DND-41 (cell line): ENCODE data around the gene VEGFC.

Source experiments
- ATAC-seq: fragments of 200-7000 bp; cut with Tn5 transposase; 3 replicates; pipeline ENCODE4 v1.9.1; 2021; ENCODE audit warnings: low read depth; ENCODE audit not compliant: insufficient read depth
- DNase-seq: peaks from one replicate; pipeline ENCODE4 v3.0.0-alpha.2; 2020
- H2AFZ ChIP-seq: 2 replicates; pipeline ENCODE4 v1.6.0; 2012; ENCODE audit warnings: low read depth, low read length
- H3K27ac ChIP-seq: 2 replicates; pipeline ENCODE4 v1.5.1; 2012; ENCODE audit warnings: low read length, inconsistent platforms
- H3K27me3 ChIP-seq: fragments of 200-600 bp; sonication (generic); 2 replicates; pipeline ENCODE4 v1.6.0; 2012; ENCODE audit warnings: low read length, mild to moderate bottlenecking, inconsistent platforms; ENCODE audit not compliant: insufficient read depth, poor library complexity
- H3K36me3 ChIP-seq: 2 replicates; pipeline ENCODE4 v1.5.1; 2012; ENCODE audit warnings: low read length, inconsistent platforms; ENCODE audit not compliant: insufficient read depth
- H3K4me1 ChIP-seq: 2 replicates; pipeline ENCODE4 v1.5.1; 2012; ENCODE audit warnings: mild to moderate bottlenecking, low read length; ENCODE audit not compliant: insufficient read depth
- H3K4me2 ChIP-seq: 2 replicates; pipeline ENCODE4 v1.6.0; 2012; ENCODE audit warnings: mild to moderate bottlenecking, moderate library complexity, low read length, inconsistent platforms; ENCODE audit not compliant: insufficient read depth
- H3K4me3 ChIP-seq, 2 experiments: fragments of 200-600 bp in 1 of 2; shearing (Covaris generic) in 1 of 2; 2 replicates each; pipeline ENCODE4 v1.5.1; 2012 to 2016; ENCODE audit warnings: inconsistent platforms in 2 of 2, low read length in 2 of 2, mild to moderate bottlenecking in 2 of 2, low read depth in 1 of 2, moderate library complexity in 1 of 2
- H3K79me2 ChIP-seq: 2 replicates; pipeline ENCODE4 v1.6.0; 2012; ENCODE audit warnings: low read length, inconsistent platforms; ENCODE audit not compliant: insufficient read depth
- H3K9ac ChIP-seq: 2 replicates; pipeline ENCODE4 v1.6.0; 2012; ENCODE audit warnings: low read depth, mild to moderate bottlenecking, inconsistent platforms, low read length, moderate library complexity
- H3K9me3 ChIP-seq: 2 replicates; pipeline ENCODE4 v1.5.1; 2012; ENCODE audit warnings: low read length, moderate library complexity, mild to moderate bottlenecking, inconsistent platforms; ENCODE audit not compliant: insufficient read depth, severe bottlenecking
- H4K20me1 ChIP-seq: 2 replicates; pipeline ENCODE4 v1.6.0; 2012; ENCODE audit warnings: low read length; ENCODE audit not compliant: insufficient read depth
- CTCF ChIP-seq: IDR thresholded peaks from 2 replicates; pipeline ENCODE4 v1.5.1; 2012; ENCODE audit warnings: borderline replicate concordance, low read length, moderate library complexity, mild to moderate bottlenecking; ENCODE audit not compliant: poor library complexity, severe bottlenecking; ENCODE audit errors: extremely low read depth
- EZH2 ChIP-seq: IDR thresholded peaks from 3 replicates; pipeline ENCODE4 v1.6.1; 2012; ENCODE audit warnings: borderline replicate concordance, low read depth, mild to moderate bottlenecking, moderate library complexity, low read length, inconsistent platforms; ENCODE audit not compliant: severe bottlenecking

Gene VEGFC

GRCh38 chr4:176755613-176756012, 37.1 kb downstream of the VEGFC start:
- DNase-seq (no peak), ATAC-seq (no peak)
- Histone ChIP-seq H2AFZ (no peak overlapping the region), H3K79me2 (no peaks in the 10 kb centered on the region), H4K20me1 (no peaks in the 10 kb centered on the region), H3K4me2 (no peak overlapping the region), H3K27me3 (no peaks in the 10 kb centered on the region), H3K36me3 (no peaks in the 10 kb centered on the region; the same call in 1 of the 2 replicates), H3K9ac (no peak overlapping the region), H3K4me3 (no peak overlapping the region), H3K4me1 (no peaks in the 10 kb centered on the region), H3K27ac (no peak overlapping the region), H3K9me3 (no peaks in the 10 kb centered on the region)
- TF ChIP-seq CTCF (no peak), EZH2 (no peak)

GRCh38 chr4:176755001-176755400, 37.7 kb downstream of the VEGFC start:
- DNase-seq (no peak), ATAC-seq (no peak)
- H3K27me3 ChIP-seq, result no peaks in the 10 kb centered on the region
- no peaks in the 10 kb centered on the region for H3K79me2 ChIP-seq
- H3K4me3 ChIP-seq, result no peak overlapping the region
- H3K27ac ChIP-seq, result no peak overlapping the region
- no peak overlapping the region for H3K4me2 ChIP-seq
- no peaks in the 10 kb centered on the region; the same call in 1 of the 2 replicates for H3K36me3 ChIP-seq
- TF ChIP-seq EZH2 (no peak), CTCF (no peak)
- no peaks in the 10 kb centered on the region for H3K9me3 ChIP-seq
- H3K4me1 ChIP-seq, result no peaks in the 10 kb centered on the region
- no peak overlapping the region for H3K9ac ChIP-seq
- no peaks in the 10 kb centered on the region for H4K20me1 ChIP-seq
- no peak overlapping the region for H2AFZ ChIP-seq

GRCh38 chr4:176753049-176753448, 39.7 kb downstream of the VEGFC start:
- H3K27me3 ChIP-seq, result no peaks in the 10 kb centered on the region
- H3K4me3 ChIP-seq, result no peak overlapping the region
- no peak overlapping the region for H3K9ac ChIP-seq
- H3K79me2 ChIP-seq, result no peaks in the 10 kb centered on the region
- ATAC-seq, result no peak
- H3K36me3 ChIP-seq, result no peaks in the 10 kb centered on the region; the same call in 1 of the 2 replicates
- H2AFZ ChIP-seq, result no peak overlapping the region
- no peaks in the 10 kb centered on the region for H3K9me3 ChIP-seq
- no peaks in the 10 kb centered on the region for H3K4me1 ChIP-seq
- H3K27ac ChIP-seq, result no peak overlapping the region
- no peak for TF ChIP-seq EZH2
- no peak for TF ChIP-seq CTCF
- DNase-seq, result no peak
- no peaks in the 10 kb centered on the region for H4K20me1 ChIP-seq
- H3K4me2 ChIP-seq, result no peak overlapping the region
